ENCODE results near the gene IFFO2. TPM values are rescaled to one million over a fixed set of nuclear protein-coding genes. Genes with fewer than 3 reads are reported as not detected.

The IFFO2 gene
- total RNA-seq, 1 experiment from 2014 or later, result 6.4 TPM

- no peak for DNase-seq (ENCODE audit: low read depth, low spot score)
- in situ Hi-C loops (cut with HindIII; ENCODE audit: low pct_unique_long_range_greater_than_20kb, low sequenced_read_pairs), result no loop called here
Observed at GRCh38 chr1:18858070-18858688, 98.3 kb downstream of the IFFO2 start.

DNA sequence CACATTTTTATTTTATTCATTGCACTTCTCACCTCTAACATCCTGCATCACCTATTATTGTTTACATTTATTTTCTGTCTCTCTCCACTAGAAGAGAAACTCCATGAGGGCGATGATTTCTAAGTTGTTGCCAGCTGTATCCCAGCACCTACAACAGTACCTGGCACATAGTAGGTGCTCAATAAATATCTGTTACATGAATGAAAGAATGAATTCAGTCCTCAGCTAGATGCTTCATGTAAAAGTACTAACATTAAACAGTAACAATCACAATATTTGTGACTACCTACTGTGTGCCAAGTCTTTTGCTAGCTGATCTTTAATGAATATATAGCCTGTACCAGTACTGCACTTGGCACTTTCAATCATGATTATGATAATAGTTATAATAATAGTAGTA lies 100.0 kb downstream of the IFFO2 start:
- in situ Hi-C loops (cut with HindIII; ENCODE audit: low pct_unique_long_range_greater_than_20kb, low sequenced_read_pairs), result no loop called here

DNA sequence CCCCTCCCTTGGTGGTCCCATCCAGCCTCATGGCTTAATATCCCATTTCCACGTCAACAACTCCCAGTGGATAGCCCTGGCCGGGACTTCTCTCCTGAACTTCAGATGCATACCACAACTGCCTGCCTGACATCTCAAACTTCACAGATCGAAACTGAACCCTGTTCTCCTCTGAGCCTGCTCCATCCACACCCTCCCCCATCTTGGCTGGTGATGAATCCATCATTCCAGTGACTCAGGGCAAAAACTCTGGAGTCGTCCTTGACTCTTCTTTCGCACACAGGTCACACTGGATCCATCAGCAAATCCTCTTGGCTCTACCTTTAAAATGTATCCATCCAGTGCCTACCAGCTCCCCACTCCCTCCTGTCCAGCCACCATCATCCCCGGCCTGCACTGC lies 100.9 kb downstream of the IFFO2 start:
- no peak for DNase-seq (ENCODE audit: low read depth, low spot score)
- in situ Hi-C loops (cut with HindIII; ENCODE audit: low pct_unique_long_range_greater_than_20kb, low sequenced_read_pairs), result no loop called here

More for the DNA sequence above, 100.0 kb downstream of the IFFO2 start:
- DNase-seq (ENCODE audit: low read depth, low spot score), result no peak

DNA sequence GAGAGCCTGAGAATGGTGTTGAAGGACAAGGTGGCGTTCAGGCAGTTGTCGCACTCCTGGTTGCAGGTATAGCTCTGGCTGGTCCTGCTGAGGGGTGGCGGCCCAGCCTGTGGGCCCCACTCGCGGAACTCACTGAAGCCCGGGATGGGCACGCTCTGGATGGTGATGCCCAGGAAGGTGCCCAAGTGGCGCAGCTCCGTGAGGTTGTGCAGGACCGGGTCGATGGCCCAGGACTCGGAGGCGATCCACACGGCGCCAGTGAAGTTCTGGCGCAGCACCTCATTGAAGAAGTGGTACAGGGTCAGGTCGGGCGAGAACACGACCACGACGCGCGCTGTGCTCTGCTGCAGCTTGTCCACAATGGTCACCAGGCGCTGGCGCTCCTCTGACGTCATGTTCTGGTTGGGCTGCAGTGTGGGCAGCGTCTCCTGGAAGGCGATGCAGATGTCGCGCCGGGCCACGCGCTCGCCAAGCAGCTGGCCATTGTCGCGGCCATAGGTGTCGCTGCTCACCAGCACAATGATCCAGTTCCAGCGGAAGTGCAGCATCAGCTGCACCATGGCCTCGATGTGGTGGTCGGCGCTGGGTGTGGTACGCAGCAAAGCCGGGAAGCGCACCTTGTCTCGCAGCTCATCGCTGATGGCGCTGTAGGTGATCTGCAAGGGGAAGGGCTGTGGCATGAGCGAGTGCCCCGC lies 102.0 kb downstream of the IFFO2 start:
- in situ Hi-C loops (cut with HindIII; ENCODE audit: low pct_unique_long_range_greater_than_20kb, low sequenced_read_pairs), result no loop called here
- no peak for DNase-seq (ENCODE audit: low read depth, low spot score)

Small RNA genes lying within 50 kb of the gene (small RNA-seq; reads per million reads assigned to genes)
- gene MIR1290, result 0 reads per million in 2 experiments
- 0 reads per million in 2 experiments for gene MIR4695

Other genes starting within 250 kb of the IFFO2 start
- gene TAS1R2, start 97.0 kb downstream of the IFFO2 start, total RNA-seq (2014; rRNA removed; shearing (Covaris generic)), result not detected in 2 replicates
- 8.7 and 10.1 TPM in 2 replicates for gene ALDH4A1, start 54.1 kb downstream of the IFFO2 start, total RNA-seq (2014; rRNA removed; shearing (Covaris generic))